Measurements from ENCODE around the gene CARD18. TPM values are rescaled to one million over a fixed set of nuclear protein-coding genes. Genes with fewer than 3 reads are reported as not detected.
A peak's percentile ranks its signal among the peaks of the same experiment; 100 is the strongest.

CARD18 gene
- total RNA-seq, 1 experiment from 2014 or later, result not detected

- Mint-ChIP-seq H3K27me3 (ENCODE audit: insufficient read depth, unreplicated experiment) (no peaks in the 10 kb centered on the region), H3K9me3 (ENCODE audit: unreplicated experiment) (no peaks in the 10 kb centered on the region), H3K4me3 (ENCODE audit: unreplicated experiment) (no peak overlapping the region), H3K36me3 (ENCODE audit: insufficient read depth, unreplicated experiment) (no peaks in the 10 kb centered on the region), H3K27ac (ENCODE audit: low read depth, unreplicated experiment) (peak overlapping the region; percentile 7), H3K4me1 (ENCODE audit: insufficient read depth, unreplicated experiment) (peaks cover 15% of the 10 kb centered on the region)
- CTCF ChIA-PET, result interaction anchor here (0.6 to 0.9 kb wide), 2 partner anchors 33 to 235 kb away, joined by 3 read pairs; no protein-coding TSS in a partner anchor
- peak; percentile 86 for DNase-seq (ENCODE audit: unreplicated experiment)
- intact Hi-C loops (cut with micrococcal nuclease), result no loop called here
- TF ChIP-seq CTCF (IDR thresholded peaks at IDR 0.05; ENCODE audit: unreplicated experiment), result no peak
- no TSS peak for BruUV-seq (replicated peaks)
- POLR2A ChIA-PET, result interaction anchor here (0.6 to 1.2 kb wide), 5 partner anchors 14 to 300 kb away, joined by 3 to 5 read pairs (median 4); no protein-coding TSS in a partner anchor
Observed at GRCh38 chr11:105181100-105181499, 41.5 kb upstream of the CARD18 start.

- TF ChIP-seq CTCF (IDR thresholded peaks at IDR 0.05; ENCODE audit: unreplicated experiment), result no peak
- Mint-ChIP-seq H3K9me3 (ENCODE audit: unreplicated experiment) (no peaks in the 10 kb centered on the region), H3K36me3 (ENCODE audit: insufficient read depth, unreplicated experiment) (no peaks in the 10 kb centered on the region), H3K4me3 (ENCODE audit: unreplicated experiment) (no peak overlapping the region), H3K27ac (ENCODE audit: low read depth, unreplicated experiment) (no peak overlapping the region), H3K27me3 (ENCODE audit: insufficient read depth, unreplicated experiment) (no peaks in the 10 kb centered on the region), H3K4me1 (ENCODE audit: insufficient read depth, unreplicated experiment) (peaks cover 15% of the 10 kb centered on the region)
- ChIA-PET POLR2A (no interaction called here), CTCF (interaction anchor here (0.6 to 0.7 kb wide), 2 partner anchors 213 to 313 kb away, joined by 3 read pairs; no protein-coding TSS in a partner anchor)
- intact Hi-C loops (cut with micrococcal nuclease), result no loop called here
- no peak for DNase-seq (ENCODE audit: unreplicated experiment)
- no TSS peak for BruUV-seq (replicated peaks)
Observed at GRCh38 chr11:105179542-105180278, 40.1 kb upstream of the CARD18 start.

GRCh38 chr11:105177658-105178057 lies 38.1 kb upstream of the CARD18 start:
- CTCF ChIA-PET, result no interaction called here
- TF ChIP-seq CTCF (IDR thresholded peaks at IDR 0.05; ENCODE audit: unreplicated experiment), result no peak
- Mint-ChIP-seq H3K4me1 (ENCODE audit: insufficient read depth, unreplicated experiment) (peaks cover 15% of the 10 kb centered on the region), H3K36me3 (ENCODE audit: insufficient read depth, unreplicated experiment) (no peaks in the 10 kb centered on the region), H3K27ac (ENCODE audit: low read depth, unreplicated experiment) (peak overlapping the region; percentile 90), H3K9me3 (ENCODE audit: unreplicated experiment) (no peaks in the 10 kb centered on the region), H3K4me3 (ENCODE audit: unreplicated experiment) (no peak overlapping the region), H3K27me3 (ENCODE audit: insufficient read depth, unreplicated experiment) (no peaks in the 10 kb centered on the region)
- intact Hi-C loops (cut with micrococcal nuclease), result no loop called here
- BruUV-seq (replicated peaks), result no TSS peak
- peak; percentile 38 for DNase-seq (ENCODE audit: unreplicated experiment)
- POLR2A ChIA-PET, result interaction anchor here (0.6 kb wide), 1 partner anchor 67 kb away, joined by 3 read pairs; no protein-coding TSS in a partner anchor

GRCh38 chr11:105168457-105168856 lies 28.9 kb upstream of the CARD18 start:
- TF ChIP-seq CTCF (IDR thresholded peaks at IDR 0.05; ENCODE audit: unreplicated experiment), result no peak
- ChIA-PET CTCF (interaction anchor here (0.6 kb wide), 1 partner anchor 436 kb away, joined by 6 read pairs; no protein-coding TSS in a partner anchor), POLR2A (no interaction called here)
- intact Hi-C loops (cut with micrococcal nuclease), result no loop called here
- H3K9me3 Mint-ChIP-seq (ENCODE audit: unreplicated experiment), result peaks cover 7% of the 10 kb centered on the region
- no peak overlapping the region for H3K27ac Mint-ChIP-seq (ENCODE audit: low read depth, unreplicated experiment)
- no TSS peak for BruUV-seq (replicated peaks)
- peak; percentile 35 for DNase-seq (ENCODE audit: unreplicated experiment)
- no peaks in the 10 kb centered on the region for H3K27me3 Mint-ChIP-seq (ENCODE audit: insufficient read depth, unreplicated experiment)
- H3K4me3 Mint-ChIP-seq (ENCODE audit: unreplicated experiment), result no peak overlapping the region
- no peaks in the 10 kb centered on the region for H3K4me1 Mint-ChIP-seq (ENCODE audit: insufficient read depth, unreplicated experiment)
- H3K36me3 Mint-ChIP-seq (ENCODE audit: insufficient read depth, unreplicated experiment), result no peaks in the 10 kb centered on the region

All from MCF 10A (cell line).